ENCODE measurements around the gene TRPM5. TPM values are rescaled to one million over a fixed set of nuclear protein-coding genes. Genes with fewer than 3 reads are reported as not detected.

TRPM5 gene
- total RNA-seq, 4 donors from 2014 or later, result not detected

DNA sequence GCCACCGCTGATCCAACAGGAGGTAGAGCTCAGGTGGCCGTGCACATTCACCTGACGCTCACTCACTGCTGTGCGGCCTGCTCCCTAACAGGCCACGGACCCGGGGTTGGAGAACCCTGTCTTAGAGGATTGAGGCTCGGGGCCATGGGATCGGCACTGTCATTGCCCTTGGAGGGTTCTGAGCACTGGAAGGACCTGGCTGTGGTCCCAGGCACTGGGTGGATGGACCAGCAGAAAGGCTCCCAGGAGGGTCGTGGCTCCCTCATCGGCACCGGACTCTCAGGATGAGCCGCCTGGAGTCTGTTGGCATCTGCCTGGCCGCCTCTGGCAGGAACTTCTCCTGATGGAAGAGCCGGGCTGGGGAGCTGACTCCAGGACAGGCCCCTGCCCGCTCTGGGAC lies 7.0 kb upstream of the TRPM5 start:
- H3K27me3 ChIP-seq, result peaks cover 0 to 27% of the 10 kb centered on the region in 2 donors
- H3K4me1 ChIP-seq, result peaks cover 0 to 14% (median 0%) of the 10 kb centered on the region in 4 donors
- TF ChIP-seq EP300 (IDR thresholded peaks at IDR 0.05) (no peak), POLR2A (IDR thresholded peaks at IDR 0.05) (no peak)
- TF ChIP-seq, protein P1, sequence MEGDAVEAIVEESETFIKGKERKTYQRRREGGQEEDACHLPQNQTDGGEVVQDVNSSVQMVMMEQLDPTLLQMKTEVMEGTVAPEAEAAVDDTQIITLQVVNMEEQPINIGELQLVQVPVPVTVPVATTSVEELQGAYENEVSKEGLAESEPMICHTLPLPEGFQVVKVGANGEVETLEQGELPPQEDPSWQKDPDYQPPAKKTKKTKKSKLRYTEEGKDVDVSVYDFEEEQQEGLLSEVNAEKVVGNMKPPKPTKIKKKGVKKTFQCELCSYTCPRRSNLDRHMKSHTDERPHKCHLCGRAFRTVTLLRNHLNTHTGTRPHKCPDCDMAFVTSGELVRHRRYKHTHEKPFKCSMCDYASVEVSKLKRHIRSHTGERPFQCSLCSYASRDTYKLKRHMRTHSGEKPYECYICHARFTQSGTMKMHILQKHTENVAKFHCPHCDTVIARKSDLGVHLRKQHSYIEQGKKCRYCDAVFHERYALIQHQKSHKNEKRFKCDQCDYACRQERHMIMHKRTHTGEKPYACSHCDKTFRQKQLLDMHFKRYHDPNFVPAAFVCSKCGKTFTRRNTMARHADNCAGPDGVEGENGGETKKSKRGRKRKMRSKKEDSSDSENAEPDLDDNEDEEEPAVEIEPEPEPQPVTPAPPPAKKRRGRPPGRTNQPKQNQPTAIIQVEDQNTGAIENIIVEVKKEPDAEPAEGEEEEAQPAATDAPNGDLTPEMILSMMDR (IDR thresholded peaks at IDR 0.05), result no peak
- peaks cover 0 to 13% (median 0%) of the 10 kb centered on the region in 4 donors for H3K9me3 ChIP-seq
- 91 to 93% methylated on average over 6 to 8 of the region's 15 CpGs for WGBS, 2 donors
- H3K27ac ChIP-seq, result no peak overlapping the region
- no peak overlapping the region for H3K4me3 ChIP-seq
- no peak for DNase-seq (ENCODE audit: low spot score in 2 of 2)
- H3K36me3 ChIP-seq, result no peaks in the 10 kb centered on the region

DNA sequence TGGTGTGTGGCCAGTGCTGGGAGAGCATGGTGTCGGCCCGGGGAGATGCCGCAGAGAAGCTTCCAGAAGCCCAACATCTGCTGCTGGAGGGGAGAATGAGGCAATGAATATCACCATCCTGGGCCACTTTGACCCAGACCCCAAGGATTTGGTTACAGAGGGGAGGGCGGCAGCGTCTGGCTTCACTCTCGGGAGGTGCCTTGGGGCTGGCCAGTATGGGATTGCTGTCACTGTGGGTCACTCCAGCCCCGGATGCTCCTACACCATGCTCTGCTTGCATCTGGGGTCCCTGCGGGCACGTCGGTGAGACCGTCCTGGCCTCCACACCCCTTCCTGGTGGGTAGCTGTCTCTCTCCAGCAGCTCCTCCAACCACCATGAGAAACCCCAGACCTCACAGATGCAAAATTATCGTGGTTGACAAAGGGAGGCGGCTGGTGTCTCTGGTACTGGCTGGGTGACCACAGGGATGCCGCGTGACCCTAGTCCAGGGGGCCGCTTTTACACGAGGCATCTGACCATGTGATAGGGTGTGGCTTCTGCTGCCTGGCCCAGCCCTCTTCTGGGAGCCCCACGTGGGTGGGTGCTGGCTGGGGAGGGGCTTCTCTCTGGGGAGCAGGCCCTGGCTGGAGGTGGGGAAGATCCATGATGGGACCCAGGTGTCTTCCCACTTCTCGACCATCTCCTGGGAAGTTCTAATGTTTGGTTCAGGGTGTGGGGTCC lies 6.2 kb upstream of the TRPM5 start:
- Histone ChIP-seq H3K27ac (no peak overlapping the region), H3K4me3 (no peak overlapping the region), H3K4me1 (peaks cover 0 to 19% (median 2%) of the 10 kb centered on the region in 4 donors), H3K9me3 (peaks cover 0 to 5% (median 0%) of the 10 kb centered on the region in 4 donors), H3K27me3 (peaks cover 0 to 35% of the 10 kb centered on the region in 2 donors), H3K36me3 (no peaks in the 10 kb centered on the region)
- WGBS, 2 donors, result 78 to 83% methylated on average over 10 to 17 of the region's 19 CpGs
- TF ChIP-seq, protein P1 (IDR thresholded peaks at IDR 0.05), result no peak
- no peak for TF ChIP-seq POLR2A (IDR thresholded peaks at IDR 0.05)
- TF ChIP-seq EP300 (IDR thresholded peaks at IDR 0.05), result no peak
- DNase-seq (ENCODE audit: low spot score in 2 of 2), result no peak

DNA sequence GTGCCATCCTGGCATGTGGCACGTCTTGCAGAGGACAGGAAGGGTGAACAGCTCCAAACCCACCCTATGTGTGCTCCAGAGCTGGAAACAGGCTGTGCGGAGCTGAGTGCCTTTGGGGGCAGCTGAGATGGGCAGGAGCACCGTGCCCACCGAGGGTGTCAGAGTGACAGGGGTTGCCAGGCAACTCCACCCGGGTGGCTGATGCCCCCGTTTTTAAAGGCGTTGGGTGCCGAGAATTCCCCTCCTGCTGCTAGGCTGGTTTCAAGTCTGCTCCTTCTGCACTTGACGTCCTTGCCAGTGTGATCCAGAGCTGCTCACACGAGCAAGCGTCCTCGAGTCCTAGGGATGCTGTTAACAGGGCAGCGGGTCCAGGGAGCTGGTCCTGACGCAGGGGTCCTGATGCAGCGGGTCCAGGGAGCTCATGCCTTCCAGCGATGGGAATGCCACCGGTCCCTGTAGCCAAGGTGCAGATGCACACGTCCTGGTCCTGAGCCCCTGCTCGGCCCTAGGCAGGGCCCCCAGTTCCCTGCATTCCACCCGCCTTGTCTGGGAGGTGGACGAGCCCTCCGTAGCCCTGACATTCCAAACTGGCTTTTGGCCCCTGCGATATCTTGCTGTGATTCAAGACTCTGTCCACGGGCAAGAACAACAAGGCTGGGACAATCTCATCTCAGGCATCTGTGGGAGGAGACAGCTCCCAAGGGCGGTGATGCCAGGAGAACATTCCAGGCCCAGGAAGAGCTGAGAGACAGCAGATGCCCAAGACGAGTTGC lies 5.4 kb upstream of the TRPM5 start:
- WGBS, 2 donors, result 81 to 83% methylated on average over 17 to 24 of the region's 26 CpGs
- Histone ChIP-seq H3K27ac (no peak overlapping the region), H3K4me1 (peaks cover 0 to 19% (median 4%) of the 10 kb centered on the region in 4 donors), H3K9me3 (peaks cover 0 to 4% (median 0%) of the 10 kb centered on the region in 4 donors), H3K36me3 (no peaks in the 10 kb centered on the region), H3K4me3 (no peak overlapping the region), H3K27me3 (peaks cover 0 to 38% of the 10 kb centered on the region in 2 donors)
- TF ChIP-seq, protein P1 (IDR thresholded peaks at IDR 0.05), result no peak
- TF ChIP-seq POLR2A (IDR thresholded peaks at IDR 0.05), result no peak
- no peak for DNase-seq (ENCODE audit: low spot score in 2 of 2)

DNA sequence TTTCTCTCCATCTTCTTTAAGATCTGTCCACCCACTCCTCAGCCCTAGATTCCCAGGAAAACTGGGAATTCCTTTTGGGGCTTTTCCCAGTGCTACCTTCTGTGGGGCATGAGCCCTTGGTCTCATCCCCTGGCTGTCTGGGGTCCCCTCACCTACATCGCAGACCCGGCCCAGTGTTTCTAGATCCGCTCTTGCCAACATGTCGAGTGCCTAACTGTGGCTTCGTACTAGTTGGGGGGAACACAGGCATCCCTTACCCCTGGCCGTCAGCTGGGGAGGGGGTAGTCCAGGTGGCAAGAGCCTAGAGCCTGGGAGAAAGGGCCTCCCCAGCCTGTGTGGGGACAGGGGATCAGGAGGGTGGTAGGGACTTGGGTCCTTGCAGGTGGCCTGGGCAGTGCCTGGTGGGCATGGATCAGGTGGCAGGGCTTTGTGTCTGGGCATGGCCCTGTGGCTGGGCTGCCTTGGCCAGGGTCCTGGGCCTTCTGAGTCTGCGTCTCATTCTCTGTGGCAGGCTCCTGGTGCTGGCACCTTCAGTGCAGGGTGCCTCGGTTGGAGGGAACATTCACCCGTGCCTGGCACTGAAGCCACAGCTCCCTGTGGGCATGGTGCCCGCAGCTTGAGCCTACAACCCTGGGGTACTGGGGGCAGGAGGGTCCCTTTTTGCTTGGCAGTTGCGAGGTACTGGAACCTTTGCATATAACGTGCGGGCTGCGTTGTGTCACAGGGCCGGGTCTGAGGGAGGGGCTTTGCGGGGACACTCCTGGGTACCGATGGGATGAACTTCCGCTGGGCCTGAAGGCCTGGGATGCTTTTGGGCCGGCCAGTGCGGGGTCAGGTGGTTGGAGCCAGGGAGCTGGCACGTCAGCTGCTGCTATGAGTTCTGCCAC lies 4.6 kb upstream of the TRPM5 start:
- Histone ChIP-seq H3K27me3 (peaks cover 0 to 44% of the 10 kb centered on the region in 2 donors), H3K4me3 (no peak overlapping the region), H3K4me1 (peaks cover 0 to 19% (median 7%) of the 10 kb centered on the region in 4 donors), H3K36me3 (no peaks in the 10 kb centered on the region), H3K27ac (no peak overlapping the region), H3K9me3 (peaks cover 0 to 4% (median 0%) of the 10 kb centered on the region in 4 donors)
- TF ChIP-seq, protein P1 (IDR thresholded peaks at IDR 0.05), result no peak
- TF ChIP-seq EP300 (IDR thresholded peaks at IDR 0.05) (no peak), POLR2A (IDR thresholded peaks at IDR 0.05) (no peak)
- DNase-seq (ENCODE audit: low spot score in 2 of 2), result no peak
- 85 to 90% methylated on average over 16 to 21 of the region's 21 CpGs for WGBS, 2 donors
